HG03135 (cell line): ENCODE measurements around the gene IL1A.

Experiments used
- ATAC-seq: cut with Tn5 transposase; IDR thresholded peaks from one replicate; pipeline ENCODE4 v1.9.1; 2021; ENCODE audit warnings: mild to moderate bottlenecking, moderate library complexity; ENCODE audit not compliant: unreplicated experiment

Gene IL1A

GRCh38 chr2:112818094-112818902 lies 34.0 kb upstream of the IL1A start:
- ATAC-seq = no peak

GRCh38 chr2:112817082-112817689 lies 32.9 kb upstream of the IL1A start:
- no peak for ATAC-seq

GRCh38 chr2:112814278-112814677 lies 30.0 kb upstream of the IL1A start:
- no peak for ATAC-seq

GRCh38 chr2:112813280-112813966 lies 29.1 kb upstream of the IL1A start:
- ATAC-seq = no peak

GRCh38 chr2:112812318-112813267 lies 28.3 kb upstream of the IL1A start:
- ATAC-seq = no peak

GRCh38 chr2:112811841-112812306 lies 27.6 kb upstream of the IL1A start:
- no peak for ATAC-seq

- no peak for ATAC-seq
These were observed 27.1 kb upstream of the IL1A start for GRCh38 chr2:112811276-112811831.

GRCh38 chr2:112809112-112809511 lies 24.8 kb upstream of the IL1A start:
- no peak for ATAC-seq

- no peak for ATAC-seq
These were observed 23.0 kb upstream of the IL1A start for GRCh38 chr2:112807233-112807807.

- ATAC-seq = no peak
These were observed 21.2 kb upstream of the IL1A start for GRCh38 chr2:112805542-112805941.

- ATAC-seq = no peak
These were observed 19.6 kb upstream of the IL1A start for GRCh38 chr2:112803691-112804521.

GRCh38 chr2:112800881-112801583 lies 16.7 kb upstream of the IL1A start:
- no peak for ATAC-seq

- no peak for ATAC-seq
These were observed 15.0 kb upstream of the IL1A start for GRCh38 chr2:112798979-112799975.

GRCh38 chr2:112796486-112796885 lies 12.2 kb upstream of the IL1A start:
- no peak for ATAC-seq

- no peak for ATAC-seq
These were observed 11.5 kb upstream of the IL1A start for GRCh38 chr2:112795774-112796173.

- ATAC-seq = no peak
These were observed 10.5 kb upstream of the IL1A start for GRCh38 chr2:112794841-112795240.

- no peak for ATAC-seq
These were observed 9.9 kb upstream of the IL1A start for GRCh38 chr2:112794131-112794733.
